Measurements from ENCODE around the gene USB1.

USB1 gene

GRCh38 chr16:58020628-58021521 is 19.7 kb downstream of the USB1 start:
- peak; percentile 52 for DNase-seq

- no peak for DNase-seq
Measured at GRCh38 chr16:58021661-58022551, 20.7 kb downstream of the USB1 start.

- no peak for DNase-seq
Measured at GRCh38 chr16:58022601-58023371, 21.6 kb downstream of the USB1 start.

- DNase-seq = no peak
Measured at GRCh38 chr16:58024486-58025350, 23.5 kb downstream of the USB1 start.

GRCh38 chr16:58025351-58026138 is 24.3 kb downstream of the USB1 start, which contains the start of gene MMP15:
Gene MMP15 (plus strand): TSS chr16:58025754. CDS start chr16:58026351, 597 bp downstream.
- peak; percentile 35 for DNase-seq

GRCh38 chr16:58026139-58026704 is 25.0 kb downstream of the USB1 start:
- DNase-seq = no peak

- no peak for DNase-seq
Measured at GRCh38 chr16:58026705-58027160, 25.5 kb downstream of the USB1 start.

- DNase-seq = no peak
Measured at GRCh38 chr16:58027161-58027915, 26.1 kb downstream of the USB1 start.

- DNase-seq = no peak
Measured at GRCh38 chr16:58027916-58028455, 26.8 kb downstream of the USB1 start.

GRCh38 chr16:58028541-58029070 is 27.4 kb downstream of the USB1 start:
- DNase-seq = no peak

GRCh38 chr16:58029410-58029809 is 28.2 kb downstream of the USB1 start:
- no peak for DNase-seq

- no peak for DNase-seq
Measured at GRCh38 chr16:58030136-58030840, 29.1 kb downstream of the USB1 start.

- DNase-seq = no peak
Measured at GRCh38 chr16:58031016-58031800, 30.0 kb downstream of the USB1 start.

GRCh38 chr16:58032710-58033293 is 31.6 kb downstream of the USB1 start:
- no peak for DNase-seq

GRCh38 chr16:58034128-58034685 is 33.0 kb downstream of the USB1 start:
- no peak for DNase-seq

- no peak for DNase-seq
Measured at GRCh38 chr16:58034774-58035173, 33.6 kb downstream of the USB1 start.

All from effector CD4-positive, alpha-beta T cell (primary cell).